Stimulated activated CD4-positive, alpha-beta T cell treated with anti-CD3 and anti-CD28 coated beads, Interleukin-2, amount 100 ng/mL, for 4 hours (primary cell): ENCODE data around the gene ZNF227.
"Not testable (repeated sequence)": the region's sequence is repeated elsewhere in the genome, so short reads cannot be mapped to it uniquely, and the experiment has no call there.

Source experiments
- DNase-seq: peaks from one replicate; pipeline ENCODE4 v3.0.0-alpha.2; 2020; ENCODE audit warnings: low read depth

The ZNF227 gene

DNA sequence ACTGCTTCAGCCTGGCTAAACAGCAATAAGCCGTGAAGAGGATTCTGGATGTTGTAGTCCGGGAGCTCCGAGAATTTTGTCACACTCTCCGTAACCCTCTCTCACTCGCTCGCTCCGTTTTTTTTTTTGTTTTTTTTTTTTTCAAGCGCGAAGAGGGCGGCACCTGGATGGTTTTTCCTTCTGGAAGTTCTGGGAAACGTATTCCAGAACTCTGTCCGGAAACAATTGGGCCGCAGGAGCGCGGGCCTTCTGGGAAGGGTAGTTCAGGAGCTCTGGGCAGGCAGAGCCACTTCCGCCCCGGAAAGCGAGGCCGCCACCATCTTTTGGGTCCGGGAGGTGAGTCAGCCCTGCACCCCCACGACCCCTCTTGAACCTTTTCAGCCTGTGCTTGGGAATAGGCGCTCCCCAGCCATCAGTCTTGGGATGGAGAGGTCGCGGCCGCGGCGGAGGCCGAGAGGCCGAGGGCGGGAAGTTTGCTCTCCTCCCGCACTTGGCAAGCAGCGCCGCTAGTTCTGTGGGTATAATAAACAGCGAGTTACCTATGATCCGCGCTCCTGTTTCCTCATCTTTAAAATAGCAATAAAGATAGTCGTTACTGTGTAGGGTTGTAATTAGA is at the start of gene ZNF227:
Gene ZNF227, plus strand, starts transcription at position 283 of the 616 bp plus-strand sequence. CDS start 5,261 bp downstream, outside the sequence.
- DNase-seq: peak; percentile 77

DNA sequence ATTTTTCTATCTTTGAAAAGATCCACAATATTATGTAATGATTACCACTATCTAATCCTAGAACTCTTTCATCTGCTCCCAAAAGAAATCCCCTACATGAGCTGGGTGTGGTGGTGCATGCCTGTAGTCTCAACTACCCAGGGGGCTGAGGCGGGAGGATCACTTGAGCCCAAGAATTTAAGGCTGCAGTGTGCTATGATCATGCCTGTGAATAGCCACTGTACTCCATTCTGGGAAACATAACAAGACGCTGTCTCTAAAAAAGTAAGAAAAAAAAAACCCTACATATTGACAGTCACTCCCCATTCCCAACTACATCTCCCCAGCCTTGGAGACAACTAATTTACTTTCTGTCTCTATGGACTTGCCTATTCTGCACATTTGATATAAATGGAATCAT is 48.5 kb upstream of the ZNF227 start:
- no peak for DNase-seq

DNA sequence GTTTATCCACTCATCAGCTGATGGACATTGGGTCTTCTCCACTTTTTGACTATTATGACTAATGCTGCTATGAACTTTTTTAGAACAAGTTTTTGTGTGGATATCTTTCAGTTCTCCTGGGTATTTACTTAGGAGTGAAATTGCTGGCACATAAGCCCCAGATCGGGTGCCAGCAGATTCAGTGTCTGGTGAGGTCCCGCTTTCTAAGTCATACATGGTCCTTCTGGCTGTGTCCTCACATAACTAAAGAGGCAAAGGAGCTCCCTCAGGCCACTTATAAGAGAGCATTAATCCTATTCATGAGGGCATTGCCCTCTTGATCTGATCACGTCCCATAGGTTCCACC is 48.0 kb upstream of the ZNF227 start:
- DNase-seq: no peak

DNA sequence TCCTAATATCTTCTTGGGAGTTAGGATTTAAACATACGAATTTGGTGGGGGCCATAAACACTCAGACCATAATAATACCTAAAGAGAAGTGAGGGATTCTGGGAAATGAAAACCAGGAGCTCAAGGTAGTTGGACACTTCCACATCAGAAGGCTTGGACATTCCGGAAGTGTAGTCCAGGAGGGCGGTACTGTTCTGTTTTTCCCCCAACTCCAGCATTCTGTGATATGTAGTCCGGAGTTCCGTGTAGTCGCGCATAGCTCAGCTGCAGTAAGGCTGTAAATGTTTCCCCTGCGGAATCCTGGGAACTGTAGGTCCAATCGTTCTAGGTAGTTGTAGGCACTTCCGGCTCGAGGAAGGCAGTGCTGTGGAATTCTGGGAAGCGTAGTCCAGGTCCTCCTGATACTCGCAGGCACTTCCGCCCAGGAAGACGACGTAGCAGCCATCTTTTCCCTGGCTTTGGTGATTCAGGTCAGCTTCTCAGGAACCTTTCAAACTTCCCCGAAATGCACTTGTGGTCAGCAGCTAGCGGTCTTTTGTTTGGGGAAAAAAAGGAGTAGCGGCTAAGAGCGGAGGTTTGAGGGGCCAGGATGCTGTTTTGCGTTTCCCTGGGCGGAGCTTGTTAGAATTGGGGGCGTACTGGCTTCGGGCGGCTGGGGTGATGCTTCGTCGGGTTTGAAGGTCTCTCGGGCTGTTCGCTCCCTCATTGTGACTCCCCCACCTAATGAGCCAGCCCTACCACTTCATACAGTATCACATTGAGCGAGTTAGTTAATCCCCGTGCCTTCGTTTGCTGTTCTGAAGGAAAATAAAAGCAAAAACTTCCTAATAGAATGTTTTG is 47.4 kb upstream of the ZNF227 start, which contains the start of gene ZNF226:
Gene ZNF226, plus strand, starts transcription at position 428 of the 840 bp plus-strand sequence. CDS start 4,981 bp downstream, outside the sequence.
- DNase-seq: peak; percentile 74

DNA sequence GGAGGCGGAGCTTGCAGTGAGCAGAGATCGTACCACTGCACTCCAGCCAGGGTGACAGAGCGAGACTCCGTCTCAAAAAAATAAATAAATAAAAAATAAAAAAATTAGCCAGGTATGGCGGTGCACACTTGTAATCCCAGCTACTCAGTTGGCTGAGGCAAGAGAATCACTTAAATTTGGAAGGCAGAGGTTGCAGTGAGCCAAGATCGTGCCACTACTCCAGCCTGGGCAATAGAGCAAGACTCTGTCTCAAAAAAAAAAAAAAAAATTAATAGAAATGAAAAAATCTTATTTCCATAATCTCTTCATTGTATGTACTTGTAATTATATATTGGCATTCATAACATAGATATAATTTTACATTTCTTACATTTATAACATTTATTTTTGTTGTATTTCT is 41.7 kb upstream of the ZNF227 start:
- not testable (repeated sequence) for DNase-seq

DNA sequence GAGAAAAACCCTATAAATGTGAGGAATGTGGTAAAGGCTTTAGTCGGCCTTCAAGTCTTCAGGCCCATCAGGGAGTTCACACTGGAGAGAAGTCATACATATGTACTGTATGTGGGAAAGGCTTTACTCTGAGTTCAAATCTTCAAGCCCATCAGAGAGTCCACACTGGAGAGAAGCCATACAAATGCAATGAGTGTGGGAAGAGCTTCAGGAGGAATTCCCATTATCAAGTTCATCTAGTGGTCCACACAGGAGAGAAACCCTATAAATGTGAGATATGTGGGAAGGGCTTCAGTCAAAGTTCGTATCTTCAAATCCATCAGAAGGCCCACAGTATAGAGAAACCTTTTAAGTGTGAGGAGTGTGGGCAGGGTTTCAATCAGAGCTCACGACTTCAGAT is 35.7 kb upstream of the ZNF227 start:
- DNase-seq: no peak

DNA sequence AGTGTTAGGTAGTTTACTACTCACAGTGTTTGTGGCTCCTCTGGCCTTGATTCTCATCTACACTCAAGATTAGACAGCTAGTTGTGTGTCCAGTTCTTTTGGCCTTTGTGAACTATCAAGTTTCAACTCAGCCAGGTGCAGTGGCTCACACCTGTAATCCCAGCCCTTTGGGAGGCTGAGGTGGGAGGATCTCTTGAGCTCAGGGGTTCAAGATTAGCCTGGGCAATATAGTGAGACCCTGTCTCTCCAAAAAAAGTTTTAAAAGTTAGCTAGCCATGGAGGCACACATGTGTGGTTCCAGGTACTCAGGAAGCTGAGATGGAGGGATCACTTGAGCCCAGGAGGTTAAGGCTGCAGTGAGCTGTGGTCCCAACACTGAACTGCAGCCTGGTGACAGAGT is 31.4 kb upstream of the ZNF227 start:
- DNase-seq: no peak

DNA sequence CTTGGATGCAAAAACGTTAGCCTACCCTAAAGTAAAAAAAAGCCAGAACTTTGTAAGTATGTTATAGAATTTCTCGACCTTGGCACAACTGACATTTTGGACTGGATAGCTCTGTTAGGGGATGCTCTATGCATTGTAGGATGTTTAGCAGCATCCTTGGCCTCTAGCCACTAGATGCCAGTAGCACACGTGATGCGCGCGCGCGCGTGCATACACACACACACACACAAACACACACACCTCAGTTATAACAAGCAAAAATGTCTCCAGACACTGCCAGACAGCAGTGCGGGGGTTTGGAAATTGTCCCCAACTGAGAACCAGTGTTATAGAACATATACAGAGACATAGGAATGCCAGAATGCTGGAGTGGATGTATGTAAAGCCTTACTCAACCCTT is 30.2 kb upstream of the ZNF227 start:
- DNase-seq: no peak

DNA sequence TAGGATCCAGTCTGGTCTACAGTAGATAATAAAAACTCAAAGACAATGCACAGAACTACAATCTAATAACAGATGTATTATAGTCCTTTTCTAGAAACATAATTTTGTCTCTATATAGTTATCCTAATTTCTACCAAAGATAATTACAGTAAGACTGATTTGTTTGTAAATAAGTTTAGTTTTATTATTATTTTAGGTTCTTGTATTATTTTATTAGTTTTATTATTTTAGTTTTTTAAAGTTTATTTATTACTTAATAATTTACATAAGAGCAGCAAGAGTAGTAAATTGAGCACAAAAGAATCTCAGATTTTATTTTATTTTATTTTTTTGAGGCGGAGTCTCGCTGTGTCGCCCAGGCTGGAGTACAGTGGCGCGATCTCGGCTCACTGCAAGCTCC is 22.3 kb upstream of the ZNF227 start:
- no peak for DNase-seq

DNA sequence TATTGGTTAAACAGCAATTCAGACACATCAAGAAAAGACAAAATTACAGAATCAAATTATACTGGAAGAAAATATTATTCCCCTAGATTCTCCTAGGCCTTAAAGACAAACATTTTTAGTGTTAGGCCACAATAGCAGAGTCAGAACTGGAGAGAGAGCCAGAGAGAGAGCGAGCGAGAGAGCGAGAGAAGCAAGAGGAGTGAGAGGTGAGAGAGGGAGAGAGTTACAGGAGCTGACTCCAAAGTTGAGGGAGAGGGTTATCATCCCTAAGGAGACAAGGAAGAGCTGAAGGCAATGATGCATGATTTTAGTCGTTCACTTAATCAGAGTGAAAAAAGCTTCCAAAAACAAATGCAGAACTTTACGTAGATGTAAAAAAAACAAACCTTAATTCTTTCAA is 20.2 kb upstream of the ZNF227 start:
- DNase-seq: no peak

DNA sequence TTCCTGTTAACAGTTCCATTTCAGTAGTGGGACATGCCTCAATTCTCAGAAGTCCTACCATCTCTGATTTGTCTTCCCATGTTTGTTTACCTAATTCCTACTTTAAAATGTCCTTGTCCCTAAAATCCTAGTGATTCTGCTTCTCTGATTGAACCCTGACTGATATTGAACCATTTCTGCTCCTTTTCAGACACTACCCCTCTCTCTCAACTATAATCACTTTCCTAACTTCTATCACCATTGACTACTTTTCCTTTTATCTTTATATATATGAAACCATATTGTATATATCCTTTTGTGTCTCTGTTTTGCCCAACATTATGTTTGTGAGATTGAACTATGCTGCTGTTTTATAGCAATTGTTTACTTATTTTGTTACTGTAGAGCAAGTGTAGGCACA is 15.6 kb upstream of the ZNF227 start:
- DNase-seq: no peak

DNA sequence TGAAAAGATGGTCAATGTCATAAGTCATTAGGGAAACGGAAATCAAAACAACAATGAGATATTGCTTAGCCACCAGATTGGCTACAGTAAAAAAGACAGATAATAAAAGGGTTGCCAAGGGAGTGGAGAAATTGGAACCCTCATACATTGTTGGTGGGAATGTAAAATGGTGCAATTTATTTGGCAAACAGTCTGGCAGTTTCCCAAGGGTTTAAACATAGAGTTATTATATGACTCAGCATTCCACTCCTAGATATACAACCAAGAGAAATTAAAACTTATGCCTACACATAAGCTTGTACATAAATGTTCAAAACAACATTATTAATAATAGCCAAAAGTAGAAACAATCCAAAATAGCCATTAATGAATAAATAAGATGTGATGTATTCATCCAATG is 9.9 kb upstream of the ZNF227 start:
- DNase-seq: no peak

DNA sequence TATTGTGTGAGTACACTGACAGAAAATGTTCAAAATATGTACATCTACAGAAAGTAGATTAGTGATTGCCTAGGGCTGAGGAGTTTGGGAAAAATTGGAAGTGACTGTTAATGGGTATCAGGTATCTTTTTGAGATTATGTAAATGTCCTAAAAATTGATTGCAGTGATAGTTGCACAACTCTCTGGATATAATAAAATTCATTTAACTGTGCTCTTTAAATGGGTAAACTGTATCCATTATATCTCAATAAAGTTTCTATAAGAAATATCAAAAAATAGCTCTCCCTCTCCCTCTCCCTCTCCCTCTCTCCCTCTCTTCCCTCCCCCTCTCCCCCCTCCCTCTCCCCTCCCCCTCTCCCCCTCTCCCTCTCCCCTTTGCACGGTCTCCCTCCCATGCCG is 9.4 kb upstream of the ZNF227 start:
- DNase-seq: no peak

DNA sequence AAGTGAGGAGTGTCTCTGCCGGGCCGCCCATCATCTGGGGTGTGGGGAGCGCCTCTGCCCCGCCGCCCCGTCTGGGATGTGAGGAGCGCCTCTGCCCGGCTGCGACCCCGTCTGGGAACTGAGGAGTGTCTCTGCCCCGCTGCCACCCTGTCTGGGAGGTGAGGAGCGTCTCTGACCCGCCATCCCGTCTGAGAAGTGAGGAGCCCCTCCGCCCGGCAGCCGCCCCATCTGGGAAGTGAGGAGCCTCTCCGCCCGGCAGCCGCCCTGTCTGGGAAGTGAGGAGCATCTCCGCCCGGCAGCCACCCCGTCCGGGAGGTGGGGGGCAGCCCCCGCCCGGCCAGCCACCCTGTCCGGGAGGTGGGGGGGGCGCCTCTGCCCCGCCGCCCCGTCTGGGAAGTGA is 8.5 kb upstream of the ZNF227 start:
- not testable (repeated sequence) for DNase-seq

DNA sequence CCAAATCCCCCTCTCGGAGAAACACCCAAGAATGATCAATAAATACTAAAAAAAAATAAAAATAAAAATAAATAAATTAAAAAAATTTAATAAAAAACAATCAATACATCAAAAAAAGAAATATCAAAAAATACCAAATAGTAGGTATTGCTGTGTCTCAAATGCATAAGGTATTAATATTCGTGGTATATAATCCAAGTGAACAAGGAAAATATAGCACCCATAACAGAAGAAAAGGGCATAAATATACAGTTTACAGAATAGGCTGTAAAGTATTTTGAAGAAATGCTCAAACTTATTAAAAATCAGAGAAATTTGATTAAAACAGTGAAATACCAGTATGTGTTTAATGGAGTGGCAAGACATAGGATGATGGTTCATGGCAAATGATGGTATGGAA is 7.6 kb upstream of the ZNF227 start:
- DNase-seq: no peak

DNA sequence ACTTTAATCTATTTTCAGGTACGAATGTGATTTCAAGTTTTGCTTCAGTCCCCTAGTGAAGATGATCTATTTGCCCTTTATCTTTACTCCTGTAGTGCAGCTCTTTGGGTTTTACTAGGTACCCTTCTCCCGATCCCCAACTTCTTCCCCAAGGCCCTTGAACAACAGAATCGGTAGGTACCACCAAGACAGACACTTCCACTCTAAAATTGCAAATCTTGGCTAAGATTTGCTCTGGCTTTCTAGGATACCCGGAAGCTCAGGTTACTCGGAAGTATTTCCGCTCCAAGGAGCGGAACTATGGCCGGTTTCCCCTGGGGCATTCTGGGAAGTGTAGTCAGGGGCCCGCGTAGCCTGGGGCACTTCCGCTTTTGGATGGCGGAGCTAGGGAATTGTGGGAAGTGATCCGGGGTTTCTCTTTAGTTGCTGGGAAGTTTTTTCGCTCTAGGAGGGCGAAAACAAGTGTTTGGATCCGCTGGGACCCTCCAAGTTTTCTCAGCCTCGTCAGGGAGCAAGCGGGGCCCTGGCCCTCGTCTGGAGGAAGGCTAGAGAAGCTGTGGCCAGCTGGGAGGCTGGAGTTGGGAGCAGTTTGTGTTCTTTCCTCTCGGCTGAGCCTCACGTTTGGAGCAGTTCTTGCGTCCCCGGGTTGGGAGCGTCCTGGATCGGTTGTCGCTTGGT is 5.1 kb upstream of the ZNF227 start:
- peak; percentile 73 for DNase-seq

DNA sequence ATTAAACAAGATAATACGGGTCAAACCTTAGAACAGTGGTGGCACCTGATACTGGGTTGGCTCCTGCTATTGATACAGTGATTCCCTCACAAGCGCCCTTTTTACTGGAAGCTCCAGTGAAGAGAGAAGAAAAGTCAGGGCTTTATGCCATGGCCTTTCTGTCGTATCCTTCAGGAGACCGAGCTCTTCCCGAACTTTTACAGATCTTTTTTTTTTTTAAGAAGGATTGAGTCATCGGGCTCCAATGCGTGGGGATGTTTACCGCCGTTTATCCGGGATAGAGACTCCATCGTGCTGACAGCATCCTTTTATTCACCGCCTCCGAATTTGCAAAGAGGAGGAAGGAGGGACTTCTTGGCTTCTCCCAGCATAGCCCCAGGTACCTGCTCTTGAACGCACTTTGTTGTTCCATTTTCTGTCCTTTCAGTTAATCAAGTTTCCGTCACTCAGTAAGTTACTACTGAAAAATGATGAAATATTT is 574 bp downstream of the ZNF227 start:
- DNase-seq: no peak

DNA sequence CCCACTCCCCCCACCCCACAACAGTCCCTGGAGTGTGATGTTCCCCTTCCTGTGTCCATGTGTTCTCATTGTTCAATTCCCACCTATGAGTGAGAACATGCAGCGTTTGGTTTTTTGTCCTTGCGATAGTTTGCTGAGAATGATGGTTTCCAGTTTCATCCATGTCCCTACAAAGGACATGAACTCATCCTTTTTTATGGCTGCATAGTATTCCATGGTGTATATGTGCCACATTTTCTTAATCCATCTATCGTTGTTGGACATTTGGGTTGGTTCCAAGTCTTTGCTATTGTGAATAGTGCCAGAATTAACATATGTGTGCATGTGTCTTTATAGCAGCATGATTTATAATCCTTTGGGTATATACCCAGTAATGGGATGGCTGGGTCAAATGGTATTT is 7.6 kb downstream of the ZNF227 start:
- DNase-seq: not testable (repeated sequence)

DNA sequence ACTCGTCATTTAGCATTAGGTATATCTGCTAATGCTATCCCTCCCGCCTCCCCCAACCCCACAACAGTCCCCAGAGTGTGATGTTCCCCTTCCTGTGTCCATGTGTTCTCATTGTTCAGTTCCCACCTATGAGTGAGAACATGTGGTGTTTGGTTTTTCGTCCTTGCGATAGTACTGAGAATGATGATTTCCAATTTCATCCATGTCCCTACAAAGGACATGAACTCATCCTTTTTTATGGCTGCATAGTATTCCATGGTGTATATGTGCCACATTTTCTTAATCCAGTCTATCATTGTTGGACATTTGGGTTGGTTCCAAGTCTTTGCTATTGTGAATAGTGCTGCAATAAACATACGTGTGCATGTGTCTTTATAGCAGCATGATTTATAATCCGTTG is 8.4 kb downstream of the ZNF227 start:
- DNase-seq: not testable (repeated sequence)

DNA sequence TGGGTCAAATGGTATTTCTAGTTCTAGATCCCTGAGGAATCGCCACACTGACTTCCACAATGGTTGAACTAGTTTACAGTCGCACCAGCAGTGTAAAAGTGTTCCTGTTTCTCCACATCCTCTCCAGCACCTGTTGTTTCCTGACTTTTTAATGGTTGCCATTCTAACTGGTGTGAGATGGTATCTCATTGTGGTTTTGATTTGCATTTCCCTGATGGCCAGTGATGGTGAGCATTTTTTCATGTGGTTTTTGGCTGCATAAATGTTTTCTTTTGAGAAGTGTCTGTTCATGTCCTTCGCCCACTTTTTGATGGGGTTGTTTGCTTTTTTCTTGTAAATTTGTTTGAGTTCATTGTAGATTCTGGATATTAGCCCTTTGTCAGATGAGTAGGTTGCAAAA is 9.0 kb downstream of the ZNF227 start:
- not testable (repeated sequence) for DNase-seq

DNA sequence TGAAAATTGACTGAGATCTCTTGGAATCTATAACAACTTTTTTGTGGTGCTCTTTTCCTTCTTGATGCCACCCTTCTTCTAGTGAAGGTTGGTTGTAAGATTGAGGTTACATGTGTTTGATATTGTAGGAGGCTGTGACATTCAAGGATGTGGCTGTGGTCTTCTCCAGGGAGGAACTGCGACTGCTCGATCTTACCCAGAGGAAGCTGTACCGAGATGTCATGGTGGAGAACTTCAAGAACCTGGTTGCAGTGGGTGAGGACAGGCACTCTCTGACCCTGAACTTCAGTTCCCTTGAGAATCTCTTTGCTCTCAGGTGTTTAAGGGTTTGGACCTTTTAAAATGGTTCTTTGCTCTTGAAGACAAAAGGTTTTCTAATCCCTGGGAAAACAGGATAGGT is 16.0 kb downstream of the ZNF227 start:
- DNase-seq: no peak

DNA sequence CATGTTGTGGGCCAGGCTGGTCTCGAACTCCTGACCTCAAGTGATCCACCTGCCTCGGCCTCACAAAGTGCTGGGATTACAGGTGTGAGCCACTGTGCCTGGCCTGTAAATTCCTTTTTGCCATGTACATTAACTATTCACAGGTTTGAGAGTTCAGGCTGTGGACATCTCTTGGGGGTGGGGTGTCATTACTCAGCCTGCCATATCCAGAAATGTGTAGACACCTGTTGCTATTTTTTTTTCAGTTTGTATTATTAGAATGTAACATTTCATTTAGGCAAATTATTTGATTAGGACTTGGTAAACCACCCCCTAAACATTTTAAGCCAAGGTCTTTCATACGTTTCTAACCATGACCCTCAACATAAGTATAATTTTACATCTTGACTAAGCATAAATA is 20.5 kb downstream of the ZNF227 start:
- DNase-seq: no peak

DNA sequence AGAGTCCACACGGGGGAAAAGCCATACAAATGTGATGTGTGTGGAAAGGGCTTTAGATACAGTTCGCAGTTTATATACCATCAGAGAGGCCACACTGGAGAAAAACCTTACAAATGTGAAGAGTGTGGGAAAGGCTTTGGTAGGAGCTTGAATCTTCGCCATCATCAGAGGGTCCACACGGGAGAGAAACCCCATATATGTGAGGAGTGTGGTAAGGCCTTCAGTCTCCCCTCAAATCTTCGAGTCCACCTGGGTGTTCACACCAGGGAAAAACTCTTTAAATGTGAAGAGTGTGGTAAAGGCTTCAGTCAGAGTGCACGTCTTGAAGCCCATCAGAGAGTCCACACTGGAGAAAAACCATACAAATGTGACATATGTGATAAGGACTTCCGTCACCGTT is 24.1 kb downstream of the ZNF227 start:
- no peak for DNase-seq
